ENCODE measurements around the gene FAM83B.
"Not testable (repeated sequence)": the region's sequence is repeated elsewhere in the genome, so short reads cannot be mapped to it uniquely, and the experiment has no call there.

FAM83B gene, protein sequence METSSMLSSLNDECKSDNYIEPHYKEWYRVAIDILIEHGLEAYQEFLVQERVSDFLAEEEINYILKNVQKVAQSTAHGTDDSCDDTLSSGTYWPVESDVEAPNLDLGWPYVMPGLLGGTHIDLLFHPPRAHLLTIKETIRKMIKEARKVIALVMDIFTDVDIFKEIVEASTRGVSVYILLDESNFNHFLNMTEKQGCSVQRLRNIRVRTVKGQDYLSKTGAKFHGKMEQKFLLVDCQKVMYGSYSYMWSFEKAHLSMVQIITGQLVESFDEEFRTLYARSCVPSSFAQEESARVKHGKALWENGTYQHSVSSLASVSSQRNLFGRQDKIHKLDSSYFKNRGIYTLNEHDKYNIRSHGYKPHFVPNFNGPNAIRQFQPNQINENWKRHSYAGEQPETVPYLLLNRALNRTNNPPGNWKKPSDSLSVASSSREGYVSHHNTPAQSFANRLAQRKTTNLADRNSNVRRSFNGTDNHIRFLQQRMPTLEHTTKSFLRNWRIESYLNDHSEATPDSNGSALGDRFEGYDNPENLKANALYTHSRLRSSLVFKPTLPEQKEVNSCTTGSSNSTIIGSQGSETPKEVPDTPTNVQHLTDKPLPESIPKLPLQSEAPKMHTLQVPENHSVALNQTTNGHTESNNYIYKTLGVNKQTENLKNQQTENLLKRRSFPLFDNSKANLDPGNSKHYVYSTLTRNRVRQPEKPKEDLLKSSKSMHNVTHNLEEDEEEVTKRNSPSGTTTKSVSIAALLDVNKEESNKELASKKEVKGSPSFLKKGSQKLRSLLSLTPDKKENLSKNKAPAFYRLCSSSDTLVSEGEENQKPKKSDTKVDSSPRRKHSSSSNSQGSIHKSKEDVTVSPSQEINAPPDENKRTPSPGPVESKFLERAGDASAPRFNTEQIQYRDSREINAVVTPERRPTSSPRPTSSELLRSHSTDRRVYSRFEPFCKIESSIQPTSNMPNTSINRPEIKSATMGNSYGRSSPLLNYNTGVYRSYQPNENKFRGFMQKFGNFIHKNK

DNA sequence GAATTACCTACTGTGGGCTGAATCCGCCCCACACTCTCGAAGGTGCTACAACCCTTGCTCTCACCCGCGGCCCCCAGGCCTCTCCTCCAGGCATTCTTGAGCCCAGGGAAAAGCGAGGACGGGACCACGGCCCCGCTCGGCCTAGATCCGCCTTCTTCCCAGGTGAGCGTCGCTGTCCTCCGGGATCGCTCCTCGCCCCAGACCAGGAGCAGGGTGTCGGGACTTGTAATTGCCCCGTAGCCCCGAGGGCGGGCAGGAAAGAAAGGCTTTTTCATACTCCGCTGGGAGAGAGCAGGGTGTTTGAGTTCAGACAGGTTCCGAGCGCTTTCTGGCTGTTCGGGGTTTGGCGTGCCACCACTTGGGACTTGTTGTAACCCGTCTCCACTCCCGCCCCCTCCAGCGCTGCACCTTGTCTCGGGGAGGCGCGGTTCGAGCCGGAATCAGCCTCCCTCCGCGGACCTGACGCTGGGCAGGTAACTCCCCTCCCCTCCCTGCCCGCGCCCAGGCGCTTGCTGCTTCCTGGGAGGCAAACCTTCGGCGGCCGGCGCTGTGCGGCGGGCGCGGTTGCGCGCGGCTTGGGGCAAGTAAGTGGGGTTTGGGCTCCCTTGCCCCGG, at the start of gene FAM83B:
Gene FAM83B, plus strand, starts transcription at position 529 of the 614 bp plus-strand sequence. CDS start 23,476 bp downstream, outside the sequence.
- Mint-ChIP-seq H3K27ac (no peak within 1 kb of the TSS), H3K36me3 (ENCODE audit: low read depth) (no peaks in the 10 kb centered on the region), H3K4me1 (ENCODE audit: low read depth) (peaks cover 18% of the 10 kb centered on the region), H3K27me3 (peaks cover 36% of the 10 kb centered on the region), H3K4me3 (peak within 1 kb of the TSS; percentile 74), H3K9me3 (no peaks in the 10 kb centered on the region)
- intact Hi-C loops (cut with micrococcal nuclease), result no loop called here

DNA sequence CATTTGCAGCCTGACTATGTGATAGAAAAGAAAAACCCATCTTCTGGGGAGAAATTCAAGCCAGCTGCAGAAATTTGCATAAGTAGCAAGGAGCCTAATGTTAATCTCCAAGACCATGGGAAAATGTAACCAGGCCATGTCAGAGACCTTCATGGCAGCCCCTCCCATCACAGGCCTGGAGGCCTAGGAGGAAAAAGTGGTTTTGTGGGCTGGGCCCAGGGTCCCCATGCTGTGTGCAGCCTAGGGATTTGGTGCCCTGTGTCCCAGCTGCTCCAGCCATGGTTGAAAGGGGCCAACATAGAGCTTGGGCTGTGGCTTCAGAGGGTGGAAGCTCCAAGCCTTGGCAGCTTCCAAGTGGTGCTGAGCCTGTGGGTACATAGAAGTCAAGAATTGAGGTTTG, 49.7 kb upstream of the FAM83B start:
- H3K36me3 Mint-ChIP-seq (ENCODE audit: low read depth); H3K27ac Mint-ChIP-seq; intact Hi-C loops (cut with micrococcal nuclease); H3K4me1 Mint-ChIP-seq (ENCODE audit: low read depth); H3K27me3 Mint-ChIP-seq; H3K4me3 Mint-ChIP-seq: not testable (repeated sequence)
- H3K9me3 Mint-ChIP-seq, result peaks cover 18% of the 10 kb centered on the region

DNA sequence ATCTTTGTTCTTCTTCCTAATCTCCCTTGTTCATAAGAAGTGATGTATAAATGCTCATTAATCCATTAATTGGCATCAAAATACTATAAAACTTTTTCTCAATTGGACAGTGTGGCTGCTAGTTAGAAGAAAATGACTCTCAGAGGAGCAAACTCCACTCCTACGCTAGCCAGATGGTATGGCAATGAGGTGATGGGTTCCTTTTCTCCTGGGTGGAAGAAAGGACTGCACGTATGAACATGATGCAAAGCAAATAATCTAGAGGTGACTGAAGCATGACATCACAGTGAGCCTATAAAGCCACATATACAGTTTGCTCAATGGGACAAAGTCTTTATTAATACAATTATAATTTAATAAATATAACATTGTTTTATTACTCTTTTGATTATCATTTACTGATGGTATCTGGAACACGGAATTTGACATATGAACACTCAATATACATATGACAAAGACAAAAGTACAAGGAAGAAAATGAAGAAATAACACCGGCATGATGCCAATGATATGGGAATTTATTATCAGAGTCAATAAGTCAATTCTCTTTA, 46.4 kb upstream of the FAM83B start:
- no peaks in the 10 kb centered on the region for H3K36me3 Mint-ChIP-seq (ENCODE audit: low read depth)
- intact Hi-C loops (cut with micrococcal nuclease), result no loop called here
- H3K4me3 Mint-ChIP-seq, result no peak overlapping the region
- H3K27ac Mint-ChIP-seq, result no peak overlapping the region
- peaks cover 16% of the 10 kb centered on the region for H3K9me3 Mint-ChIP-seq
- H3K4me1 Mint-ChIP-seq (ENCODE audit: low read depth), result no peaks in the 10 kb centered on the region
- H3K27me3 Mint-ChIP-seq, result no peaks in the 10 kb centered on the region

DNA sequence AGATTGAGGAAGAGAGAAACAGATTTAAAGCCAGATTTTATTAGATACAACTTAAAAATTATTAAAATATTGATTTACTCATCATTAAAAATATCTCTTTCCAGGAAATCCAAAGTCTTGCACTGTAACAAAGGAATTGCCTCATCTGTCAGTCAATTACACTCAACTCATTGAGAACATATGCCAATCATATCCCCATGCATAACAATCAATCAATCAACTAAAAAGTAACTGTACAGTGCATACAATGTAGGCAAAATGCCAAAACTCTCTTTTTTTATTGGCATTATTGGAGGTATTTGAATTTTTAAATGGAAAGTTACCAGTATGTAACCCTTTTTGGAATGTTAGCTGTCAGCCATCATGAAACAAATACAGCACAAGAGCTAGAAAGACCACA, 45.3 kb upstream of the FAM83B start:
- Mint-ChIP-seq H3K9me3 (peaks cover 5% of the 10 kb centered on the region), H3K36me3 (ENCODE audit: low read depth) (no peaks in the 10 kb centered on the region), H3K27me3 (no peaks in the 10 kb centered on the region), H3K4me1 (ENCODE audit: low read depth) (no peaks in the 10 kb centered on the region), H3K27ac (no peak overlapping the region), H3K4me3 (no peak overlapping the region)
- intact Hi-C loops (cut with micrococcal nuclease), result no loop called here

DNA sequence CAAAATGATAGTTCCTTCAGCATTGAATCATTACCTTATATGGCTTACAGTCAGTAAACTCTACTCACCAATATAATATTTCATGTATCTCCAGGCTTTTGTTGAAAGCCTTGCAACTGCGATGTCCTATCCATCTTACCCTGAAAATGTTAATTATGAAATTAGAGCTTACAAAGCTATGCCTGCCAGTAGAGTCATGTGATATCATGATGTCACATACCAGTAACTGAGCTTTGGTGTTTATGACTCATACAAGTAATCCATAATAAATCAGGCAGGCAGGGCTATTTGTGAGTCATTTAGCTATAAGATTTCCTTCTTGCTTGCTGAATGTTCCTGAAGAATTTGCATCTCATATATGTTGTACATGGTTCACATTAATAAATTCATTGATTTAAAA, 44.9 kb upstream of the FAM83B start:
- Mint-ChIP-seq H3K9me3 (peaks cover under 1% of the 10 kb centered on the region), H3K27ac (no peak overlapping the region), H3K4me1 (ENCODE audit: low read depth) (no peaks in the 10 kb centered on the region), H3K36me3 (ENCODE audit: low read depth) (no peaks in the 10 kb centered on the region), H3K4me3 (no peak overlapping the region), H3K27me3 (no peaks in the 10 kb centered on the region)
- intact Hi-C loops (cut with micrococcal nuclease), result no loop called here

DNA sequence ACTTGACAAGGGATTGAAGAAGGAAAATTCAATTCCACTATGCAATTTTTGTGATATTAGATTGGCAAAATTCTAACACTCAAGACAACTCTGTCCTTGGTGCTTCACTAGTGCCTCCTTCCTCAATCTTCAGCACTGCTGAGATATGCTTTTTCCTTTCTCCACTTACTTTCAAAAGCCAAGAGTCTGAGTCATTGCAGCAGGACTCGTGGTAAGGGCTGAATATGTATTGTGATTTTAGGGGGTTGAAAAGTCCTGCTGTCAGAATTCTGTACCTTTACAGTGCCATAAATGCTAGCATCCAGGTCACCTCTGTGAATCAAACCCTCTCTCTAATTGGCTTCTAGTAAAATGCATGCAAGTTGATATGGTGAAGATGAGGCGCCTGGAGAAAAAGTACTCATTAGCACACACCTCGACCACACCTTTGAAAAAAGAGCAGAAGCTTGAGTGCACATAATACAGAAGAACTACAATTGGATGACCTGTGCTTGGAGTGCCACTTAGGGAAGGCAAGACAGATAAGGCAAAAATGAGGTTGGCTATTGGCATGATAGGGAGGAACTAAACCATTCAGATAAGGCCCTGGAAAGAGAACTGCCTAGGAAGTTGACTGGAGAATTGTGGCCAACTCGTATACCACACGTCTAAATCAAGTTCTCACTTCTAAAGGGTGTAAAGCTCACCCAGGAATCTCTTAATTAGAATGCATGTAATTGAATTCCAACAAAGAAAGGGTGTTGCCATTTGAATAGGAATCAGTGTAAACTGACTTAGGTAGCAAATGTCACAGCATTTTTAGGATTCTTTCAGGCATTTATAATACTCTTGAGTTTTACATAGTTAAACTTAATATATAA, 43.6 kb upstream of the FAM83B start:
- Mint-ChIP-seq H3K4me1 (ENCODE audit: low read depth) (no peaks in the 10 kb centered on the region), H3K27me3 (no peaks in the 10 kb centered on the region), H3K4me3 (no peak overlapping the region), H3K36me3 (ENCODE audit: low read depth) (no peaks in the 10 kb centered on the region), H3K9me3 (no peaks in the 10 kb centered on the region), H3K27ac (no peak overlapping the region)
- intact Hi-C loops (cut with micrococcal nuclease), result no loop called here

DNA sequence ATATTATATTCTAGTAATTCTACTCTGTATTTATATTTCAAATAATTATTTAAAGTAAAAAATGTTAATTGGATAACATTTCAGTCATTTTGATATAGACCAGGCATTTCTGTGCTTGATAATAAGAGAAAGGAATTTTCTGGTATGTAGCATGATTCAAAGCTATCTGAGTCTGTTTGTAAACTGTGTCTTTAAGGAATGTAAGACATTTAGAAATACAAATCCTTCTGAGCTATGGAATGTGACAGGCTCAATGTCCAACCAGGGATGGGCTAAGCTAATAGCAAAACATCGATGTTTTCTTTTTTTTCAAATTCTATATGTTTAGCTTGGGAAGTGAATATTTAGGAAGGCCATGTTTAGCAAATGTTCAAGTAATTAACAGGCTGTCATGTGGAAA, 41.5 kb upstream of the FAM83B start:
- intact Hi-C loops (cut with micrococcal nuclease), result no loop called here
- H3K27ac Mint-ChIP-seq, result no peak overlapping the region
- H3K4me3 Mint-ChIP-seq, result no peak overlapping the region
- no peaks in the 10 kb centered on the region for H3K4me1 Mint-ChIP-seq (ENCODE audit: low read depth)
- H3K27me3 Mint-ChIP-seq, result no peaks in the 10 kb centered on the region
- no peaks in the 10 kb centered on the region for H3K9me3 Mint-ChIP-seq
- no peaks in the 10 kb centered on the region for H3K36me3 Mint-ChIP-seq (ENCODE audit: low read depth)

DNA sequence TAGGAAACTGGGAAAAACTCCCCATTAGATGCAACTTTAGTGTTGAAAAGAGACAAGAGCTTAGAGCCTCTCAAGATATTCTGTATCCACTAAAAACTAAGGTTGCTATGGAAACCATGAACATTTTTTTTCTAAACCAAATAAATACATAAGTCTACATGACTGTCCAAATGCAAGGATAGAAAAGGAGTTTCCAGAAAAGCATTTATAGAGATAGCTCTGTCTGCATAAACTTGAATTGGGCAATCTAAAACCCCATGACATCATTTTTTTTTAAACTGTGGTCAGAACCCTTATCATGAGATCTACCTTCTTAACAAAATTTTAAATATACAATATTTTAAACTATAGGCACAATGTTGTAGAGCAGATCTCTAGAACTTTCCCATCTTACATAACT, 36.4 kb upstream of the FAM83B start:
- Mint-ChIP-seq H3K36me3 (ENCODE audit: low read depth) (no peaks in the 10 kb centered on the region), H3K27me3 (no peaks in the 10 kb centered on the region), H3K4me3 (no peak overlapping the region), H3K27ac (no peak overlapping the region), H3K9me3 (peaks cover 9% of the 10 kb centered on the region), H3K4me1 (ENCODE audit: low read depth) (no peaks in the 10 kb centered on the region)
- intact Hi-C loops (cut with micrococcal nuclease), result no loop called here

DNA sequence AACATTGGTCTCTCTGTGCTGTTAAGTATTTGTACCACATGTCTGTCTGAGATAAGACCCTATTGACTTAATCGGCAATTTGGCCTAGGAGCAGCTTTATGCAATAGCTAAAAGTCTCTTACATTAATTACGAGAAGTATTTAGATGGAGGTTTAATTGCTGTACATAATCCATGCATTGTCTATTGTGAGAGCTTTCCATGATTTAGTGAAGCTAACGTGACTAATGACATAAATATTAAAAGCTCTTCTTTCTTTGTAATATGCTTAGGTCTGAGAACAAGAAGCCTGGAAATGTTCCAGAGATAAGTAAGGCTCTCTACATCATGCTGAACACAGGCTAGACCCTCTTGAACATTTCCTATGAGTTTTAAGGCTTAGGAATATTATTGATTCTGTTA, 32.7 kb upstream of the FAM83B start:
- no peaks in the 10 kb centered on the region for H3K36me3 Mint-ChIP-seq (ENCODE audit: low read depth)
- no peak overlapping the region for H3K4me3 Mint-ChIP-seq
- H3K27ac Mint-ChIP-seq, result no peak overlapping the region
- intact Hi-C loops (cut with micrococcal nuclease), result no loop called here
- H3K27me3 Mint-ChIP-seq, result no peaks in the 10 kb centered on the region
- no peaks in the 10 kb centered on the region for H3K4me1 Mint-ChIP-seq (ENCODE audit: low read depth)
- H3K9me3 Mint-ChIP-seq, result peaks cover 9% of the 10 kb centered on the region

DNA sequence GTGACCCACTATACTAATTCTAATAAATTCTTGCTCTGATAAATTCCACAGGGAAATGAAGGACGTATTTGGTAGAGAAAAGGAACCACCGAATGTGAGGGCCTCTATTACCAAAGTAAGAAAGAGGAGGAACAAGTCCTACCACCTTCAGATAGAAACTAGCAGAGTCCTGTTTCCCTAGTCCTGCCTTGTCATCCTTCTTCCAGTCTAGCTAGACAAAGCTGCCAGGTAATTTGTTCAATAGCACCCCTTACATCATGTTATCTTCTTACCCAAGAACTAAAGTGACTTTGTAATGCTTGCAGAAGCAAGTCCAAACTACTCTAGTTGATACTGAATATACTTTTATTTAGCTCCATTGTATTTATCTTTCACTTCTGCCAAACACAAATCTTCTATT, 29.3 kb upstream of the FAM83B start:
- Mint-ChIP-seq H3K36me3 (ENCODE audit: low read depth) (no peaks in the 10 kb centered on the region), H3K4me1 (ENCODE audit: low read depth) (no peaks in the 10 kb centered on the region), H3K4me3 (no peak overlapping the region), H3K27ac (no peak overlapping the region), H3K9me3 (peaks cover 12% of the 10 kb centered on the region), H3K27me3 (no peaks in the 10 kb centered on the region)
- intact Hi-C loops (cut with micrococcal nuclease), result no loop called here

DNA sequence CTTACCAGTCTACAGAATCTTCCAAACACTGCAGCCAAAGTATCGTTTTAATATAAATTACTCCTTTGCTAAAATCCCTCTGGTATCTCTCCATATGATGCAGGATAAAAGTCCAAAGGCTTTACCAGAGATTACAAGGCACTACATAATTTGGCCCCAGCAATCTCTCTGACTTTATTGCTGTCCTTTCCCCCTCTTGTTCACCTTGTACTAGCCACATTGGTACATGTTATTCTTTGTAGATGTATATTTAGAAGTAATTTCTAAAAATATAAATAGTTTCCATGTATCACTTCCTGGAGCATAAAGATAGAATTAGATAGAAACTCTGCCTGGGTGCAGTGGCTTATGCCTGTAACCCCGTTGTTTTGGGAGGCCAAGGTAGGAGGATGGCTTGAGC, 28.7 kb upstream of the FAM83B start:
- Mint-ChIP-seq H3K4me1 (ENCODE audit: low read depth) (no peaks in the 10 kb centered on the region), H3K9me3 (peaks cover 17% of the 10 kb centered on the region), H3K4me3 (no peak overlapping the region), H3K27me3 (no peaks in the 10 kb centered on the region), H3K27ac (no peak overlapping the region), H3K36me3 (ENCODE audit: low read depth) (no peaks in the 10 kb centered on the region)
- intact Hi-C loops (cut with micrococcal nuclease), result no loop called here

DNA sequence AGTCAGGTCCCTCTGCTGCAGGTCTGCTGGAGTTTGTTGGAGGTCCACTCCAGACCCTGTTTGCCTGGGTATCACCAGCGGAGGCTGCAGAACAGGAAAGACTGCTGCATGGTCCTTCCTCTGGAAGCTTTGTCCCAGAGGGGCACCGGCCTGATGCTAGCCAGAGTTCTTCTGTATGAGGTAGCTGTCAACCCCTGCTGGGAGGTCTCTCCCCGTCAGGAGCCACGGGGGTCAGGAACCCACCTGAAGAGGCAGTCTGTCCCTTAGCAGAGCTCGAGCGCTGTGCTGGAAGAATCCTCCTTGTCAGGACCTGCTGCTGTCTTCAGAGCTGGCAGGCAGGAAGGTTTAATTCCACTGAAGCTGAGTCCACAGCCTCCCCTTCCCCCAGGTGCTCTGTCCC, 22.3 kb upstream of the FAM83B start:
- H3K27ac Mint-ChIP-seq; H3K36me3 Mint-ChIP-seq (ENCODE audit: low read depth); H3K27me3 Mint-ChIP-seq; intact Hi-C loops (cut with micrococcal nuclease); H3K4me3 Mint-ChIP-seq; H3K4me1 Mint-ChIP-seq (ENCODE audit: low read depth): not testable (repeated sequence)
- H3K9me3 Mint-ChIP-seq, result peaks cover 41% of the 10 kb centered on the region

DNA sequence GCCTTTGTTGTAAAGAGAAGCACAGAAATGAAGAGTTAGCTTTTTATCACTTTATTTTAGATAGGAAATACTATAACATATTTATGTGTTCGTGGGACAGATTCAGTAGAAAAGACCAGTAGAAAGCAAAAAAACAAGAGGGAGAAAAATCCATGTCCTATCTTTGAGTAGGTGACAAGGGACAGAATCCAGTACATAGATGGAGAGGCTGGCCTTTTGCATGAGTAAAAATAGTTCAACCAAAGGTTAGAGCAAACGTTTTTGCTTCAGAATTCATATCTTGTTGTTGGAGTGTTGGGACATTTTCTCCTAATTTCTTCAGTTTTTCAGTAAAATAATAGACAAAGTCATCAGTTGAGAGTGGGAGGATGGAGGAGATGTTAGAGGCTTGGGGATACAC, 19.6 kb upstream of the FAM83B start:
- Mint-ChIP-seq H3K36me3 (ENCODE audit: low read depth) (no peaks in the 10 kb centered on the region), H3K9me3 (peaks cover 31% of the 10 kb centered on the region), H3K4me1 (ENCODE audit: low read depth) (no peaks in the 10 kb centered on the region), H3K27ac (no peak overlapping the region), H3K4me3 (no peak overlapping the region), H3K27me3 (no peaks in the 10 kb centered on the region)
- intact Hi-C loops (cut with micrococcal nuclease), result no loop called here

Measured in dendritic cell treated with granulocyte-macrophage colony-stimulating factor and Interleukin-4, amounts not matched to agents 40 ng/mL and 50 ng/mL, for 4 days (primary cell).